ENCODE results near the gene LIPK. TPM values are rescaled to one million over a fixed set of nuclear protein-coding genes. Genes with fewer than 3 reads are reported as not detected.

Gene LIPK
- total RNA-seq, 2 donors from 2014 or later = not detected

GRCh38 chr10:88676283-88677060, 29.6 kb upstream of the LIPK start:
- no peak for DNase-seq (ENCODE audit: low spot score)
- Histone ChIP-seq H3K4me3 (no peak overlapping the region), H3K9me3 (no peaks in the 10 kb centered on the region), H3K27ac (no peak overlapping the region), H3K4me1 (ENCODE audit: control insufficient read depth in 1 of 2, low read depth in 2 of 2) (no peaks in the 10 kb centered on the region), H3K27me3 (replicated peaks; ENCODE audit: insufficient read depth) (no peaks in the 10 kb centered on the region), H3K36me3 (no peaks in the 10 kb centered on the region)
- ATAC-seq (ENCODE audit: insufficient number of reproducible peaks, low FRiP score, low read depth) = no peak
- TF ChIP-seq CTCF (IDR thresholded peaks at IDR 0.05) = no peak

GRCh38 chr10:88680958-88681357, 25.1 kb upstream of the LIPK start:
- Histone ChIP-seq H3K27me3 (replicated peaks; ENCODE audit: insufficient read depth) (no peaks in the 10 kb centered on the region), H3K9me3 (no peaks in the 10 kb centered on the region), H3K27ac (no peak overlapping the region), H3K36me3 (no peaks in the 10 kb centered on the region), H3K4me1 (ENCODE audit: control insufficient read depth in 1 of 2, low read depth in 2 of 2) (no peaks in the 10 kb centered on the region), H3K4me3 (no peak overlapping the region)
- TF ChIP-seq CTCF (IDR thresholded peaks at IDR 0.05) = no peak
- DNase-seq (ENCODE audit: low spot score) (no peak), ATAC-seq (ENCODE audit: insufficient number of reproducible peaks, low FRiP score, low read depth) (no peak)

GRCh38 chr10:88682491-88682890, 23.6 kb upstream of the LIPK start:
- no peaks in the 10 kb centered on the region for H3K9me3 ChIP-seq
- no peaks in the 10 kb centered on the region for H3K36me3 ChIP-seq
- no peak for TF ChIP-seq CTCF (IDR thresholded peaks at IDR 0.05)
- no peaks in the 10 kb centered on the region for H3K4me1 ChIP-seq (ENCODE audit: control insufficient read depth in 1 of 2, low read depth in 2 of 2)
- no peak overlapping the region for H3K4me3 ChIP-seq
- no peak overlapping the region for H3K27ac ChIP-seq
- H3K27me3 ChIP-seq (replicated peaks; ENCODE audit: insufficient read depth) = no peaks in the 10 kb centered on the region
- DNase-seq (ENCODE audit: low spot score) (no peak), ATAC-seq (ENCODE audit: insufficient number of reproducible peaks, low FRiP score, low read depth) (no peak)

GRCh38 chr10:88687853-88688467, 18.1 kb upstream of the LIPK start:
- Histone ChIP-seq H3K27ac (no peak overlapping the region), H3K27me3 (replicated peaks; ENCODE audit: insufficient read depth) (no peaks in the 10 kb centered on the region), H3K4me3 (no peak overlapping the region), H3K9me3 (no peaks in the 10 kb centered on the region), H3K36me3 (no peaks in the 10 kb centered on the region), H3K4me1 (ENCODE audit: control insufficient read depth in 1 of 2, low read depth in 2 of 2) (no peaks in the 10 kb centered on the region)
- peak; percentile 59 for TF ChIP-seq CTCF (IDR thresholded peaks at IDR 0.05)
- ATAC-seq (ENCODE audit: insufficient number of reproducible peaks, low FRiP score, low read depth) (no peak), DNase-seq (ENCODE audit: low spot score) (no peak)

GRCh38 chr10:88689366-88689765, 16.7 kb upstream of the LIPK start:
- no peak for TF ChIP-seq CTCF (IDR thresholded peaks at IDR 0.05)
- ATAC-seq (ENCODE audit: insufficient number of reproducible peaks, low FRiP score, low read depth) (no peak), DNase-seq (ENCODE audit: low spot score) (no peak)
- no peaks in the 10 kb centered on the region for H3K36me3 ChIP-seq
- no peaks in the 10 kb centered on the region for H3K9me3 ChIP-seq
- no peaks in the 10 kb centered on the region for H3K4me1 ChIP-seq (ENCODE audit: control insufficient read depth in 1 of 2, low read depth in 2 of 2)
- H3K27ac ChIP-seq = no peak overlapping the region
- H3K4me3 ChIP-seq = no peak overlapping the region
- H3K27me3 ChIP-seq (replicated peaks; ENCODE audit: insufficient read depth) = no peaks in the 10 kb centered on the region

Measured in thoracic aorta (tissue), 2 donors.